Renal cortical epithelial cell (primary cell): ENCODE results near the gene SPDYE1. TPM values are rescaled to one million over a fixed set of nuclear protein-coding genes. Genes with fewer than 3 reads are reported as not detected.

Source experiments
- DNase-seq: peaks from one replicate; pipeline ENCODE4 v3.0.0-alpha.2; 2011; ENCODE audit warnings: low read depth
- total RNA-seq: library from RNA; depleted of rRNA; stranded (reverse); fragments of >200 nt; gene quantifications from 2 replicates; pipeline ENCODE4 v1.2.3, GENCODE V29; 2014

Gene SPDYE1
- total RNA-seq, 1 donor from 2014 or later = not detected

DNA sequence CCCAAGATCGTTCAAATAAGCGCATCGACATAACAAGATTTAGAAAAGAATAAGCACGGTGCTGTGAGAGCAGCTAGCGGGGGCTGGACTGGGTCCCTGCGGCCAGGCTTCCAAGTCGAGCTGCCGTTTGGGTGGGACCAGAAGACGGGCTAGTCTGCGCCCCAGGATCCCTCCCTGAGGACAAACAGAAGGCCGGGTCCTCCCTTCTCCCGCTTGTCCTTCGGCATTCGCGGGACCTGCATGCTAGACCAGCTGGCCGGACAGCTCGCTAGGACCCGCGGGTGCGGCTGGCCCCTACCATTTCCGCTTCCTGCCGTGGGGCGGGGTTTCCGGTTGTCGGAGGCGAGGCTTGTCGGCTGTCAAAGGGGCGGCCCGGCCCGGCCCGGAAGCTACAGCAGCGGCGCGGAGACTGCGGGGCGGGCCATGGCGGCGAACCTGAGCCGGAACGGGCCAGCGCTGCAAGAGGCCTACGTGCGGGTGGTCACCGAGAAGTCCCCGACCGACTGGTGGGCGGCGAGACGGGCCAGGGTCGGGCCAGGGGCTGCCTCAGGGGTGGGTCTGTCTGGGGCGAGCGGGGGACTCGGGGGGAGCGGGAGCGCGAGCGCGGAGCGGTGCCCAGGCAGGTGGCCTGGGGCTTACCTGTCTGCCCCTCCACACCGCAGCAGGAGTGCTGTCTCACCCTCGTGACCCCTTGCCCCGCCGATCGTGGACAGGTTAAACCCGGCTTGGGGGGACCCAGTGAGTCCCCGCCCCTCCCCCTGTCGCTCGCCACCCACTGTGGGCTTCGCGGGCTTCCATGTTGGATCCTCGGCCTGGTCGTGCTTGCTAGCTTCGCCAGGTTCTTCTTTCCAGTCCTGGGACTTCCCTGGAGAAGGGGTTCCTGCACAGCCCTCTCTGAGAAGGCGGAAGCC is 46.9 kb downstream of the SPDYE1 start, which contains the start of gene DBNL:
Gene DBNL, plus strand, starts transcription at position 388 of the 911 bp plus-strand sequence. Its CDS starts 36 bp downstream, at position 424.
- DNase-seq = peak; percentile 67

DNA sequence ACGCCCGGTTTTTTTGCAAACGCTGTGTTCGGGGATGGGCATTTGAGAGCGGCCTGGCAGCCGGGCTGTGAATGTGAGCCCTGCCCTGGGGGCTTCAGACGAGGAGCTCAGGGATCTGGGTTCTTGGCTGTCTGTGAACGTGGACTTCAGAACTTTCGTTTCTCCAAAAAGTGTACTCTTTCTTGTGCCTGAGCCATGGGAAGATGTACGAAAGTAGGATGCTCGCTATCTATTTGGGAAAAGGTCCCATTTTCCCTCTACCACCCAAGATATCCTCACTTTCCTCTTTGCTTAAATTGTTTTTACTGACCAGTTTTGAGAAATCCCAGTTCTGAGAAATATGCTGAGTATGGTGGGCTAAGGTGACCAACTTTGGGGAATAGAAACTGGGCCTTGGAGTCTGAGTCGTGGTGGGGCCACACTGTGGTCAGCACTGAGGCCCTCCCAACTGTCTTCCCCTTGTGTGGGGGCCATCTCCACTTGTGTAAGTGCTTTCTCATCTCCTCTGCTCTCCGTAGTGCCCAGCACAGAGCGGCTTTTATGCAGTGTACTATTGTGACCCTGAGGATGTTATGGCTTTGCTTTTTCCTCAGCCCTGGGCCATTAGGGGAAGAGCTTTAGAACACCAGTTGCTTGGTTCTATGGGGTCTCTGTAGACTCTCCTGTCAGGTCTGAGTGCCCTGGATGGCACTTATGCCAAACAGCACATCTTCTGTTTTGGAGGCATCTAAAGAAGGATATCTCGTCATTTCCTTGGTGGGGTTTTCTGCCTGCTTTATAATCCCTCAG is 47.7 kb downstream of the SPDYE1 start:
- DNase-seq = no peak

GRCh38 chr7:44046321-44047061 is 48.8 kb downstream of the SPDYE1 start:
- no peak for DNase-seq

DNA sequence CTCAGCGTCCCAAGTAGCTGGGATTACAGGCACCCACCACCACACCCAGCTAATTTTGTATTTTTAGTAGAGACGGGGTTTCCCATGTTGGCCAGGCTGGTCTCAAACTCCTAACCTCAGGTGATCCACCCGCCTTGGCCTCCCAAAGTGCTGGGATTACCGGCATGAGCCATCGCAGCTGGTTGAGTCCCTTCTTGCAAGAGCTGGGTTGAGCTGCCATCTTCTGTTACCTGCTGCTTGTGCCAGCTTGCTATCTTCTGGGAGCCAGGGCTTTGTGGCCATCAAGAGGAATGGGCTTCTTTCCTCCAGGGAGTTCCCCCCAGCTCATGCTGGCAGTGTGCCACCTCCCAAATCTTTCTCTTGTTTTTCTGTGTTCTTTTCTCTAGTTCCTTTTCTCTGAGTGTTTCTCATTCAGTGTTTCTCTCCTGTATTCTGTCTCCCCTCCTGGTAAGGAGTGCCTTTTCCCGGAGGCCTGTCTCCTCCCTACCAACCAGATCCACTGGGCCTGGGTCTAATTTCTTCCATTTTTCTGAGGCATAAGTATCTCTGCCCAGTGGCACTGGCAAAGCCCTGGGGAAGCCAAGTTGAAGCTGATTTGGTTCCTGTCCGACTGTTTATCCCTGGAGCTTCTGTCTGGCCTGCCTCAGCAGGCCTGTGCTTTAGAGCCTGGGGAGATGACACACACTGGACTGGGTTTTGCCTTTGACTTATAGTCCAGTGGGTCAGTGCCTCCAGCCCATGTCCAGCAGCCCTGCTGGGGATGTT is 50.5 kb downstream of the SPDYE1 start:
- no peak for DNase-seq

GRCh38 chr7:44050121-44050914 is 52.6 kb downstream of the SPDYE1 start:
- DNase-seq = no peak

DNA sequence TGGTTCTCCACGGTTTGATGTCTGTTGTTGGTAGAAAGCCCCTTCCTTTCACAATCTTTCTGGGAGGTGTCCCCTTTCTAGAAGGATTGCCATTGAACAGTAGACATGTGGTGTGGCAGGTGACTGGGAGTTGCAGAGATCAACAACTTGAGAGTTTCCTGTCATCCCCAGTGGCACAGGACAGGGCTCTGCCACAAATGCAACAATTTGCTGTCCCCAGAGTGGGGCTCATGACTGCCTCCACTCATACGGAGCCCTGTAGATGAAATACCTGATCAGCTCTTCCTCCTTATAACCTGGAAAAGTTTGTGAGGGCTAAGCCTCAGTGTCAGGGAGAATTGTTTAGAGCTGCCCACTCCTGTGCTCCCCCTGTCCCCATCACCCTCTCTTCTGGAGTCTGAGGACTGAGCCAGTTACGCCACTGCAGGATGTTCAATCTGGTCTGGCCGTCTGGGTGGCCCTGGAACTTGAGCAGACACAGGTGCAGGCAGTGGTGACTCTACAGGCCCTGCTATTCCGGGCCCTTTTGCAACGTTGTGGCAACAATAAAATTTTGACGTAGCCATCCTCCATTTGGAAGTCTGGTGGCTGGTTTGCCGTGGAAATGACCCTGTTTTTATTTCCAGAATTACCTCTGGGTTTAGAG is 53.3 kb downstream of the SPDYE1 start:
- DNase-seq = no peak

DNA sequence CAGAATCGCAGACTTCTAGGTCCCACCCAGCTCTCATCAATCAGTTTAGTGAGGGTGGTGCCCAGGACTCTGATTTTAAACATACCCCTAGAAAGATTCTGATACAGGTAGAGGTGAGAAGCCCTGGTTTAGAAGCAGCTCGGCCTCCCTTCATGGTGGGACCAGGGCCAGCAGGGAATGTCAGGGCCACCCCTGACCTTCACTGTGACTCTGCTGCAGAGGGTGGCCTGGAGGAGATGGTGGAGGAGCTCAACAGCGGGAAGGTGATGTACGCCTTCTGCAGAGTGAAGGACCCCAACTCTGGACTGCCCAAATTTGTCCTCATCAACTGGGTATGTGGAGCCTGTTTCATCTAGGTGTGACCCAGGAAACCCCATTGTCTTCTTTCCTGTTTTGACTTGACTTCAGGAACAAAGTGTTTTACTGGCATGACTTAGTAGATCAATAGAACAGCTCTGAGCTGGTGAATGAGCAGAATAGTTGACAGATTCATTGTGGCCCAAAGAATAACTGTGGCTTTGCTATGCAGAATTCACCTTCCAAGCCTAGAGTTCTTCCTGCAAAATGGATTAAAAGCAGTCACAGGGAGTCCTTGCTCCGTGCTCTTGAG is 54.0 kb downstream of the SPDYE1 start:
- no peak for DNase-seq

DNA sequence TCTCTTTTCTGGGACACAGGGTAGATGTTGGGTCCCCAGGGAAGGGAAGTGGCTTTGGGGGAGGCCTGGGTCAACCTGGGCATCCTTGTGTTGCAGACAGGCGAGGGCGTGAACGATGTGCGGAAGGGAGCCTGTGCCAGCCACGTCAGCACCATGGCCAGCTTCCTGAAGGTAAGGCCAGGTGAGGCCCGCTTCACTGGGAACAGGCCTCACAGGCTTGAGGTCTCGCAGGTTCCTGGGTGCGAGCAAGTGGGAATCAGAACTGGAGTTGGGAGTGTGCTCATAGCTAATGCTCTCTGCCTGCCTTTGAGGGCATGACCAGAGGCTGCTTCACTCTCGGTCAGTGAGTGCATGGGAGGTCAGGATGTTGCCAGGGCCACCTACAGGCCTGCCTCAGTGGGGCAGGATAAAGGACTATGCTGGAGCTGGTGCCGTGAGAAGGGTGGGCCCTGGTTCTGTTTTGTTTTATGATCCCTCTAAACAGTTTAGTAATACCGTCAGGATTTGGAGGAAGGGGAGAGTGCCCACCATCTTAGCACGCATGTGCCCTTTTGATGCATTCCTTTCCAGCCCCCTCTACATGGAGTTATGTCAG is 55.2 kb downstream of the SPDYE1 start:
- no peak for DNase-seq

DNA sequence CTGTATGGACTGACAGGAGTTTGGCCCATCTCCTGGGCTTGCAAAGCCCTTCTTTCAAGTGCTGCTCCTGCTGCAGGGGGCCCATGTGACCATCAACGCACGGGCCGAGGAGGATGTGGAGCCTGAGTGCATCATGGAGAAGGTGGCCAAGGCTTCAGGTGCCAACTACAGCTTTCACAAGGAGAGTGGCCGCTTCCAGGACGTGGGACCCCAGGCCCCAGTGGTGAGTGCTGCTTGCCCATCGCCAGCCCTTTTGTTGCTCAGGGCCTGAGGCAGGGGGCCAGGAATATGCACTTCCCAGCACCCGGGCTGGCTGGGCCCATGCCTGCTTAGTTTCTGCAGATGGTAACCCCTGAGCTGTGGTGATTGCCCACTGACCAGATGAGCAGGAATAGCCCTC is 59.0 kb downstream of the SPDYE1 start:
- DNase-seq = no peak

DNA sequence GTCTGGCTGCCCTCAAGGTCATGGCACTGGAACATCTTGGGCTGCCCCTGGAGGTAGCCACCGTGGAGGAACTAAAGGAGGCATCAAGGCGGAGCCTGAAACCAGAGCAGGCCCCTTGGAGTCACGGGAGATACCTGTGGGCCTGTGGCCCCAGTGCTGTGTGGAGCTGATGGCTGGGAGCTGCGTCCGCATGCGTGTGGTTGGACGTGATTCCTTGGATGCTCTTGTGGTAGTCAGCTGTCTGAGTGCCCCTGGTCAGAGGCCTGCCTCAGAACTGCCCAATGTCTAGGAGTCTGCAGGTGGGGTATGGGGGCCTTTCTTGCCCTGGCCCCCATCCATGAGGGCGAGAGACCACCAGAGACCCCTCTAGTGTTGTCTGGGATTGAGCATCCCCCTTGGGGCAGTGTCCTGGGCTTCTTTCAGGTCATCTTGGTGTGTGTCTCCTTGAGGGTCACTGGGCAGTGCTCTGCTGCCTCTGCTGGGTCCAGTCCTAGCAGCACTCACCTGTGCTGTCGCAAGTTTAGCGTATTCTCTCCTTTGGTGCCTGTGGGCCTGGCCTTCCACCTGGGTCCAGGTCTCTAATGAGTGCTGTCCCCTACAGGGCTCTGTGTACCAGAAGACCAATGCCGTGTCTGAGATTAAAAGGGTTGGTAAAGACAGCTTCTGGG is 59.6 kb downstream of the SPDYE1 start:
- no peak for DNase-seq

DNA sequence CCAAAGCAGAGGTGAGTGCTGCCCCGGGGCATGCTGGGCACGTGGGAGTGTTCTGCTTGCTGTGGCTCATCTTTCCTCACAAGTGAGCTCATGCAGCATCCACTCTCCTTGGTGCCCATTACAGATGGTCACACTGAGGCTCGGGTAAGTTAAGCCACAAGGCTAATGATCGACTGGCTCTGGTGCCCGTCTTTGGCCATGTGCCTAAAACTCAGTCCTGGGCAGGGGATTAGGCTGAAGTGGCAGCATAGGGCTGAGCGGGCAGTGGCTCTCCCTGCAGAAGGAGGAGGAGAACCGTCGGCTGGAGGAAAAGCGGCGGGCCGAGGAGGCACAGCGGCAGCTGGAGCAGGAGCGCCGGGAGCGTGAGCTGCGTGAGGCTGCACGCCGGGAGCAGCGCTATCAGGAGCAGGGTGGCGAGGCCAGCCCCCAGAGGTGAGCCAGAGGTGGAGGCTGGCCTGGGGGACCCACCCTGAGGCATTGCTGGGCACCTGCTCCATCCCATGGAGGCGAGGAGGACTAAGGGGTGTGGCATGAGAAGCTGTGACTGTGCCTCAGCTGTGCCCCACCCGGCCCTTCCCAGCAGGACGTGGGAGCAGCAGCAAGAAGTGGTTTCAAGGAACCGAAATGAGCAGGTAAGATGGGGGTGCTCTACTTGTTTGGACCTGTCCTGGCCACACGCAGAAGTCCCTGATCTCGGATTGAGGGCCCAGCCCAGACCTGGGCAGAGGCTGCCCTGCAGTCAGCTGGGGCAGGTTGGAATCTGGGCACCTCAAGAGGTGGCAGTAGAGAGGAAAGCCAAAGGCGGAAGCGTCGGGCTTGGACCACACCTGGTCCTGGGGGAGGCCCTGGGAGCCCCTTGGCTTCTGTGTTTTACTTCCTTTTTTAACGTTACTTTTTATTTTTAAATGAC is 60.4 kb downstream of the SPDYE1 start:
- DNase-seq = no peak

- no peak for DNase-seq
Observed at GRCh38 chr7:44058759-44059218, 61.1 kb downstream of the SPDYE1 start.

GRCh38 chr7:44059219-44060090 is 61.8 kb downstream of the SPDYE1 start:
- no peak for DNase-seq
